Measurements from ENCODE around the gene KCNH5.

DNA sequence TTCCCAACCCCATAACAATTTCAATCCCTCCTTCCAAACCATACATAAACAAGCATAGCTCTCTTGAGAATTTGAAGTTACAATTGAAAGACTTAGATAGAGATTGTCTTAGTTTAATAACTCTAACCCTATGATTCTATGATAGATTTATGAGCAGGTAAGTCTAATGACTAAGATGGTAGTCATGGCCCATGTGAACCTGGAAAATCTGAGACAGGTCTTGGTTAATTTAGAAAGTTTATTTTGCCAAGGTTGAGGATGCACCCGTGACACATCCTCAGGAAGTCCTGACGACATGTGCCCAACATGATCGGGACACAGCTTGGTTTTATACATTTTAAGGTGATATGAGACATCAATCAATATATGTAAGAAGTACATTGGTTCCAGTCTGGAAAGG lies 248.8 kb downstream of the KCNH5 start:
- no peak for TF ChIP-seq CTCF (IDR thresholded peaks at IDR 0.05; ENCODE audit: low read depth, low read length, missing input control)
- no peak for TF ChIP-seq JUND (IDR thresholded peaks at IDR 0.05)
- TF ChIP-seq, protein P1, sequence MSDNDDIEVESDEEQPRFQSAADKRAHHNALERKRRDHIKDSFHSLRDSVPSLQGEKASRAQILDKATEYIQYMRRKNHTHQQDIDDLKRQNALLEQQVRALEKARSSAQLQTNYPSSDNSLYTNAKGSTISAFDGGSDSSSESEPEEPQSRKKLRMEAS (IDR thresholded peaks at IDR 0.05): no peak
- no peak for TF ChIP-seq YY1 (IDR thresholded peaks at IDR 0.05)
- TF ChIP-seq, protein P2, sequence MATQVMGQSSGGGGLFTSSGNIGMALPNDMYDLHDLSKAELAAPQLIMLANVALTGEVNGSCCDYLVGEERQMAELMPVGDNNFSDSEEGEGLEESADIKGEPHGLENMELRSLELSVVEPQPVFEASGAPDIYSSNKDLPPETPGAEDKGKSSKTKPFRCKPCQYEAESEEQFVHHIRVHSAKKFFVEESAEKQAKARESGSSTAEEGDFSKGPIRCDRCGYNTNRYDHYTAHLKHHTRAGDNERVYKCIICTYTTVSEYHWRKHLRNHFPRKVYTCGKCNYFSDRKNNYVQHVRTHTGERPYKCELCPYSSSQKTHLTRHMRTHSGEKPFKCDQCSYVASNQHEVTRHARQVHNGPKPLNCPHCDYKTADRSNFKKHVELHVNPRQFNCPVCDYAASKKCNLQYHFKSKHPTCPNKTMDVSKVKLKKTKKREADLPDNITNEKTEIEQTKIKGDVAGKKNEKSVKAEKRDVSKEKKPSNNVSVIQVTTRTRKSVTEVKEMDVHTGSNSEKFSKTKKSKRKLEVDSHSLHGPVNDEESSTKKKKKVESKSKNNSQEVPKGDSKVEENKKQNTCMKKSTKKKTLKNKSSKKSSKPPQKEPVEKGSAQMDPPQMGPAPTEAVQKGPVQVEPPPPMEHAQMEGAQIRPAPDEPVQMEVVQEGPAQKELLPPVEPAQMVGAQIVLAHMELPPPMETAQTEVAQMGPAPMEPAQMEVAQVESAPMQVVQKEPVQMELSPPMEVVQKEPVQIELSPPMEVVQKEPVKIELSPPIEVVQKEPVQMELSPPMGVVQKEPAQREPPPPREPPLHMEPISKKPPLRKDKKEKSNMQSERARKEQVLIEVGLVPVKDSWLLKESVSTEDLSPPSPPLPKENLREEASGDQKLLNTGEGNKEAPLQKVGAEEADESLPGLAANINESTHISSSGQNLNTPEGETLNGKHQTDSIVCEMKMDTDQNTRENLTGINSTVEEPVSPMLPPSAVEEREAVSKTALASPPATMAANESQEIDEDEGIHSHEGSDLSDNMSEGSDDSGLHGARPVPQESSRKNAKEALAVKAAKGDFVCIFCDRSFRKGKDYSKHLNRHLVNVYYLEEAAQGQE (IDR thresholded peaks at IDR 0.05): no peak
- no peak for TF ChIP-seq EGR1 (IDR thresholded peaks at IDR 0.05; ENCODE audit: low read depth in 2 of 2)
- TF ChIP-seq TAF1 (conservative IDR thresholded peaks at IDR 0.05): no peak
- no peak for TF ChIP-seq GABPA (IDR thresholded peaks at IDR 0.05 in 1 of 2, conservative IDR thresholded peaks at IDR 0.05 in 1 of 2)
- no peak for TF ChIP-seq RXRA (IDR thresholded peaks at IDR 0.05)
- no peak for TF ChIP-seq RAD21 (IDR thresholded peaks at IDR 0.05)
- no peak for TF ChIP-seq SP1 (IDR thresholded peaks at IDR 0.05)
- TF ChIP-seq, protein P3, sequence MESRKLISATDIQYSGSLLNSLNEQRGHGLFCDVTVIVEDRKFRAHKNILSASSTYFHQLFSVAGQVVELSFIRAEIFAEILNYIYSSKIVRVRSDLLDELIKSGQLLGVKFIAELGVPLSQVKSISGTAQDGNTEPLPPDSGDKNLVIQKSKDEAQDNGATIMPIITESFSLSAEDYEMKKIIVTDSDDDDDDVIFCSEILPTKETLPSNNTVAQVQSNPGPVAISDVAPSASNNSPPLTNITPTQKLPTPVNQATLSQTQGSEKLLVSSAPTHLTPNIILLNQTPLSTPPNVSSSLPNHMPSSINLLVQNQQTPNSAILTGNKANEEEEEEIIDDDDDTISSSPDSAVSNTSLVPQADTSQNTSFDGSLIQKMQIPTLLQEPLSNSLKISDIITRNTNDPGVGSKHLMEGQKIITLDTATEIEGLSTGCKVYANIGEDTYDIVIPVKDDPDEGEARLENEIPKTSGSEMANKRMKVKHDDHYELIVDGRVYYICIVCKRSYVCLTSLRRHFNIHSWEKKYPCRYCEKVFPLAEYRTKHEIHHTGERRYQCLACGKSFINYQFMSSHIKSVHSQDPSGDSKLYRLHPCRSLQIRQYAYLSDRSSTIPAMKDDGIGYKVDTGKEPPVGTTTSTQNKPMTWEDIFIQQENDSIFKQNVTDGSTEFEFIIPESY (IDR thresholded peaks at IDR 0.05): no peak
- TF ChIP-seq HNF4A (conservative IDR thresholded peaks at IDR 0.05): no peak
- TF ChIP-seq, protein P4, sequence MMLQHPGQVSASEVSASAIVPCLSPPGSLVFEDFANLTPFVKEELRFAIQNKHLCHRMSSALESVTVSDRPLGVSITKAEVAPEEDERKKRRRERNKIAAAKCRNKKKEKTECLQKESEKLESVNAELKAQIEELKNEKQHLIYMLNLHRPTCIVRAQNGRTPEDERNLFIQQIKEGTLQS (IDR thresholded peaks at IDR 0.05): no peak

Data from liver (tissue), 3 donors.